AG09319 (cell line): ENCODE results near the gene BEND5.

Experiments
- DNase-seq: peaks from one replicate; pipeline ENCODE4 v3.0.0-alpha.2; 2010; ENCODE audit warnings: low read depth; ENCODE audit errors: extremely low read depth
- TF ChIP-seq, protein P1 (sequence below): IDR thresholded peaks from 2 replicates; pipeline ENCODE4 v1.5.1; 2011; ENCODE audit warnings: low read depth, mild to moderate bottlenecking, inconsistent platforms, low read length, moderate library complexity

Gene BEND5

DNA sequence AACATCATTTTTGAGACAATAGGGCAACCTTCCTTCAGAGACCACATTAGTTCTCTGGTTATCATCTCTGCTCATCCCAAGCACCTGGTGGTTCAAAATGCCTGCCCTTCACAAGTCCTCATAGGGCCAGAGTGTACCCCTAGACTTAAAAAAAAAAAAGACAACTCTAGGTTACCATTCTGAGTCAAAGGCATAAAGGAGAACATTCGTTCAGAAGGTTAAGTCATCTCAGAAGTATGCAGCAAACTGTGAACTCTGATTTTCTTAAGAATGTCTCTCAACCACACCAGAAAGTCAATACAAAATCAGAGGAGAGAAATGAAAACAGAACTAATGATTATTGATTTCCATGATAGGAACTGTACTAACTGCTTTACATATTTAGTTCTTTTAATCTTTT lies 9.2 kb upstream of the BEND5 start:
- TF ChIP-seq, protein P1, sequence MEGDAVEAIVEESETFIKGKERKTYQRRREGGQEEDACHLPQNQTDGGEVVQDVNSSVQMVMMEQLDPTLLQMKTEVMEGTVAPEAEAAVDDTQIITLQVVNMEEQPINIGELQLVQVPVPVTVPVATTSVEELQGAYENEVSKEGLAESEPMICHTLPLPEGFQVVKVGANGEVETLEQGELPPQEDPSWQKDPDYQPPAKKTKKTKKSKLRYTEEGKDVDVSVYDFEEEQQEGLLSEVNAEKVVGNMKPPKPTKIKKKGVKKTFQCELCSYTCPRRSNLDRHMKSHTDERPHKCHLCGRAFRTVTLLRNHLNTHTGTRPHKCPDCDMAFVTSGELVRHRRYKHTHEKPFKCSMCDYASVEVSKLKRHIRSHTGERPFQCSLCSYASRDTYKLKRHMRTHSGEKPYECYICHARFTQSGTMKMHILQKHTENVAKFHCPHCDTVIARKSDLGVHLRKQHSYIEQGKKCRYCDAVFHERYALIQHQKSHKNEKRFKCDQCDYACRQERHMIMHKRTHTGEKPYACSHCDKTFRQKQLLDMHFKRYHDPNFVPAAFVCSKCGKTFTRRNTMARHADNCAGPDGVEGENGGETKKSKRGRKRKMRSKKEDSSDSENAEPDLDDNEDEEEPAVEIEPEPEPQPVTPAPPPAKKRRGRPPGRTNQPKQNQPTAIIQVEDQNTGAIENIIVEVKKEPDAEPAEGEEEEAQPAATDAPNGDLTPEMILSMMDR: no peak
- DNase-seq: no peak

DNA sequence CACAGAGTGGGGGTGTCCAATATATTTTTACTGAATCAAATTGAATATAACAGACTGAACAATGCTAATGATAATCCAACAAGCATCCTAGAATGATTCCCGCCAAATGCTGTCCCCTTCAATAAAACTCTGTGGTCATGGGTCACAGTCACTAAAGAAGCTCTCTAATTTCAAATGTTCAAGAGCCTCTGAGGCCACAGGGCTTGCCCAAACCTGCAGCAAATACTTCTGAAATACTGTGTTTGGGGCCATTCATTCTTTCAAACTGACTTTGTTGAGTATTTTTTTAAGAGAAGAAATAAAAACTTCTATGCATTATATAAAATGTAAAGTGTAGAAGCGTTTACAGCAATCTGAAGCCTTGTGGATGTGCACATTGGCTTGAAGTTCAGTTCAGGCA lies 7.6 kb upstream of the BEND5 start:
- TF ChIP-seq, protein P1: no peak
- DNase-seq: no peak

DNA sequence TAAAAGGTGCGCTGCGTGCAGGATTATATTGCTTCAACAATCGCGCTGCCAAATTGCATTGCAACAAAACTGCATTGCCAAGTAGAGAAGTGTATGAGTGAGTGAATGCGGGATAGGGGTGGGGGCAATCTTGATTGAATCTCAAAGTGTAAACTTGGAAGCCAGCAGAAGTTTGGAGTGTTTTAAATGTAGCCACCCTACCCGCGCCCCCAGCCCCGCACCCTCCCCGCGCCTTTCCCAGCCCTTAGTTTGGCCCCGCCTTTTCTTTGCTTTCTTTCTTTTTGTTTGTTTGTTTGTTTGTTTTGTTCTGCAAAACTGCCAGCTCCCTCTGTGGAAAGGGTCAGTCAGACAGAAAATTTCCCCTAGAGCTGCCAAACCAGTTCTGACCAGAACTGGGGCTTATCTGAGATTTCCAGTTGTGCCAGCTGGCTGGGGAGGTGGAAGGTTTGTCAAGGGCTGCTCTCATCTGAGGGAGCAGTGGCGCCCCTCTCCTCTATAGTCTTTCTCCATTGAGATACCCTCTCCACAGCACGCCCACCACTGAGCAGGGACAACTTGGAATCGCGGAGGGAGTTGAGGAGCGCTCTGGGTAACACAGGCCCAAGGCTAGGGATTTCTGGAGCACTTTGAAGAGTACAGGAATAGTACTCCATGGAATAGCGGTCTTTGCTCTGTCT lies 666 bp upstream of the BEND5 start:
- no peak for DNase-seq
- TF ChIP-seq, protein P1: no peak

DNA sequence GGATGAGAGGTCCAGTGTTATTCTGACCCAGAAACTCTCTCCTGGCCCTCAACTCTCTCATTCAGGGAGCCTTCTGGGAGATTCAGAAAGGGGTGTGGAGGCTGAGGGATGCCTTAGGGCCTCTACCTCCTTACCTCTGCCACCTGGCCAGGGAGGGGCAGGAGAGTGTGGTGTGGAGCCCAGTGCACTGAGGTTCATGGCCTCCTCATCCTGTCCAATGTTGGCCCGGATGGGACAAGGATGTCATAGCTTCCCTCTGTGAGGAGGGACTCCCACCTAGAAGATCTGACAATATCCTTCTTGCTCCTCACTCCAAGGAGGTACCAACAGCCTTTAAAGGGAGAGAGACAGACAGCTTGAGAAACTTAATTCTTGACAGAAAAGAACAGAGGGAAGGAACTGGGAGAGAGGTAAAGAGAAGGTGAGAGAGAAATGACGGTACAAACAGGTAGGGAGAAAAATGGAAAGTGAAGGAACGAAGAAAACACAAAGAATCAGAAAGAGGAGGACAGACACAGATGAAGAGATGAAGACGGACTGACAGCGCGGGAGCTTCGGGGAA lies 779 bp downstream of the BEND5 start:
- TF ChIP-seq, protein P1: no peak
- no peak for DNase-seq

DNA sequence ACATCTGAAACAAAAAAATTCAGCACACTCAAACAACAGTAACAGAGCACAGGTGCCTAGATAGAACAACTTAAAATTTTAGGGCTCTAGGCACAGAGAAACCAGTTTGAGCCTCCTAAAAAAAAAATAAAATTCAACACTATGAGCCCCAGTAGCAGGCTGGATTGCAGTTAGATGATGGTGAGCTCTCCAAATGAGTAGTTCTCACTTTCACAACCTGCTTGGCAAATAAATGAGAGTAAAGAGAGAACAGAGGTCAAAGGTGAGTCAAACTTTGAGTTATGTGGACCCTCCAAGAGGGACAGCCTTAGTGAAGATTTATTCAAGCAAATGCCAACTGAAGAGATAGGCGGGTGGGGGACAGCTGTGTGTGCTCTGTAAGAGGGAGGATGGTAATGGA lies 3.6 kb downstream of the BEND5 start:
- DNase-seq: no peak
- TF ChIP-seq, protein P1: no peak

DNA sequence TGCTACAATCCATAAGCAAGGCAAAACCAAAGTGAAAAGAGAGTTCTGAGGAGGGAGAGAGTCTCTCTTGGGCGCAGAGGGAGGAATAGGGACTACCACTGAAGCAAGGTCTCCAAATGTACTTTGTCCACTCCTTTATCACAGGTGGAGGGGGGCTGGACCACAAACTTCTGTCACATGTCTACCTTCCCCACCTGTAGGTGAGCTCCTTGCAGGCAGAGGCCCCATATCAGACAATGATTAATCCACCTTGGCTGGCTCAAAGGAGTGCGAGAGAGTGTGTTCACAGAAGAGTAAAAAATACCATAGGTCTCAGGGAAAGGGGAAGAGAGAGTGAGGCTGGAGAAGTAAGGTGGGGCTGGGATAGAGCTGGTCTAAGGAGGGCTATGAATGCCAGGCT lies 4.5 kb downstream of the BEND5 start:
- DNase-seq: no peak
- TF ChIP-seq, protein P1: no peak

DNA sequence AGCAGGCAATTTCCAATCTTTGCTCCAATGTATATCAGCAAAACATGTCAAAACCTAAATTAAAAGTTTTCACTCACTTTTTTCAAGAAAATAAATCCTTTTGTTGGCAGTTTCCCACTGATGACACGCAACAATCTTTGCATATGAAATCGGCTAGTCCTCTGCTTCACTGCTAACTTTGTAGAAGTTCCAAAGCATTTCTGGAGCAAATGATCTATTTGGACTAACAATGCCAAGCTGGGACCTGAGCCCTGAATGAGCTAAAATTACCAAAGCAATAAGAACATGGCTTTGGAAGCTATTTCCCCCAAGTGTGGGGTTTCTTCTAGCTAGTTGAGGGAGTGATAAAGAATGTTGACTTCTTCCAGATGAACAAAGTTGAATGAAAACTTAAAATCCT lies 5.1 kb downstream of the BEND5 start:
- no peak for DNase-seq
- TF ChIP-seq, protein P1: no peak
